Measurements from ENCODE around the gene CTTNBP2.

Gene CTTNBP2

GRCh38 chr7:117818232-117818631, 55.0 kb downstream of the CTTNBP2 start:
- no peak for DNase-seq (ENCODE audit: low read depth)

- DNase-seq (ENCODE audit: low read depth): no peak
These were observed 56.5 kb downstream of the CTTNBP2 start for GRCh38 chr7:117816727-117817126.

GRCh38 chr7:117811696-117812095, 61.5 kb downstream of the CTTNBP2 start:
- no peak for DNase-seq (ENCODE audit: low read depth)

GRCh38 chr7:117810642-117811512, 62.4 kb downstream of the CTTNBP2 start:
- DNase-seq (ENCODE audit: low read depth): no peak

GRCh38 chr7:117809958-117810357, 63.3 kb downstream of the CTTNBP2 start:
- DNase-seq (ENCODE audit: low read depth): no peak

GRCh38 chr7:117808910-117809705, 64.1 kb downstream of the CTTNBP2 start:
- DNase-seq (ENCODE audit: low read depth): no peak

GRCh38 chr7:117808341-117808757, 64.9 kb downstream of the CTTNBP2 start:
- DNase-seq (ENCODE audit: low read depth): no peak

- DNase-seq (ENCODE audit: low read depth): no peak
These were observed 65.6 kb downstream of the CTTNBP2 start for GRCh38 chr7:117807676-117808075.

GRCh38 chr7:117806011-117806410, 67.2 kb downstream of the CTTNBP2 start:
- no peak for DNase-seq (ENCODE audit: low read depth)

GRCh38 chr7:117805241-117805640, 68.0 kb downstream of the CTTNBP2 start:
- no peak for DNase-seq (ENCODE audit: low read depth)

GRCh38 chr7:117803476-117803875, 69.8 kb downstream of the CTTNBP2 start:
- DNase-seq (ENCODE audit: low read depth): no peak

- no peak for DNase-seq (ENCODE audit: low read depth)
These were observed 70.6 kb downstream of the CTTNBP2 start for GRCh38 chr7:117802660-117803059.

- DNase-seq (ENCODE audit: low read depth): no peak
These were observed 72.4 kb downstream of the CTTNBP2 start for GRCh38 chr7:117800841-117801240.

- DNase-seq (ENCODE audit: low read depth): no peak
These were observed 72.8 kb downstream of the CTTNBP2 start for GRCh38 chr7:117800406-117800805.

GRCh38 chr7:117796889-117797288, 76.4 kb downstream of the CTTNBP2 start:
- DNase-seq (ENCODE audit: low read depth): no peak

- no peak for DNase-seq (ENCODE audit: low read depth)
These were observed 79.3 kb downstream of the CTTNBP2 start for GRCh38 chr7:117793976-117794375.

GRCh38 chr7:117793521-117793920, 79.7 kb downstream of the CTTNBP2 start:
- DNase-seq (ENCODE audit: low read depth): no peak

- no peak for DNase-seq (ENCODE audit: low read depth)
These were observed 81.1 kb downstream of the CTTNBP2 start for GRCh38 chr7:117791877-117792780.

GRCh38 chr7:117790731-117791130, 82.5 kb downstream of the CTTNBP2 start:
- no peak for DNase-seq (ENCODE audit: low read depth)

GRCh38 chr7:117790251-117790650, 83.0 kb downstream of the CTTNBP2 start:
- DNase-seq (ENCODE audit: low read depth): no peak

- DNase-seq (ENCODE audit: low read depth): no peak
These were observed 87.8 kb downstream of the CTTNBP2 start for GRCh38 chr7:117785431-117785830.

- DNase-seq (ENCODE audit: low read depth): no peak
These were observed 88.9 kb downstream of the CTTNBP2 start for GRCh38 chr7:117784315-117784714.

Data from GM04504 (cell line).